GM10248 (cell line): ENCODE results near the gene CDHR1.
"Not testable (repeated sequence)": the region's sequence is repeated elsewhere in the genome, so short reads cannot be mapped to it uniquely, and the experiment has no call there.

Experiments
- CTCF ChIA-PET: fragments of 300-600 bp; sonication (Branson Sonifier 250); formaldehyde crosslinking; extraction: SDS; loops from one replicate; lab custom pipeline; 2021; ENCODE audit warnings: antibody characterized with exemption; lab: Yijun Ruan, JAX
- POLR2A ChIA-PET: fragments of 350-650 bp; sonication (Branson Sonifier 250); formaldehyde crosslinking; extraction: SDS; loops from one replicate; lab custom pipeline; 2020; ENCODE audit warnings: antibody characterized with exemption; lab: Yijun Ruan, JAX
- DNase-seq: peaks from one replicate; pipeline ENCODE4 v3.0.0; 2012; ENCODE audit errors: extremely low spot score
- CTCF ChIP-seq: IDR thresholded peaks from 2 replicates; pipeline ENCODE4 v1.5.1; 2012; ENCODE audit warnings: mild to moderate bottlenecking, low read depth; ENCODE audit errors: extremely low read depth, missing control alignments, control extremely low read depth

CDHR1 gene

GRCh38 chr10:84179059-84179710, 15.2 kb upstream of the CDHR1 start:
- no peak for TF ChIP-seq CTCF
- DNase-seq, result peak; percentile 56
- ChIA-PET POLR2A (no interaction called here), CTCF (interaction anchor here (1.0 kb wide), 1 partner anchor 27 kb away, joined by 4 read pairs; no protein-coding TSS in a partner anchor)

- CTCF ChIA-PET, DNase-seq, POLR2A ChIA-PET: not testable (repeated sequence)
Observed at GRCh38 chr10:84180386-84180785, 14.0 kb upstream of the CDHR1 start.

GRCh38 chr10:84181631-84182030, 12.7 kb upstream of the CDHR1 start:
- DNase-seq, result no peak
- no peak for TF ChIP-seq CTCF
- POLR2A ChIA-PET, result no interaction called here
- CTCF ChIA-PET, result interaction anchor here (0.9 to 1.9 kb wide), 5 partner anchors 17 to 171 kb away, joined by 3 to 7 read pairs (median 3); no protein-coding TSS in a partner anchor

GRCh38 chr10:84184517-84184916, 9.8 kb upstream of the CDHR1 start:
- TF ChIP-seq CTCF, result no peak
- ChIA-PET CTCF (interaction anchor here (0.8 kb wide), 1 partner anchor 26 kb away, joined by 3 read pairs; no protein-coding TSS in a partner anchor), POLR2A (no interaction called here)
- no peak for DNase-seq

GRCh38 chr10:84185526-84186175, 8.7 kb upstream of the CDHR1 start:
- TF ChIP-seq CTCF, result no peak
- ChIA-PET POLR2A (no interaction called here), CTCF (interaction anchor here (1.1 kb wide), 1 partner anchor 9 kb away, joined by 3 read pairs; the partner anchor contains the start of gene CDHR1)
- DNase-seq, result no peak

- DNase-seq, result no peak
- CTCF ChIA-PET, result interaction anchor here (0.6 kb wide), 1 partner anchor 16 kb away, joined by 3 read pairs; no protein-coding TSS in a partner anchor
- POLR2A ChIA-PET, result no interaction called here
- TF ChIP-seq CTCF, result no peak
Observed at GRCh38 chr10:84188815-84189214, 5.5 kb upstream of the CDHR1 start.

DNA sequence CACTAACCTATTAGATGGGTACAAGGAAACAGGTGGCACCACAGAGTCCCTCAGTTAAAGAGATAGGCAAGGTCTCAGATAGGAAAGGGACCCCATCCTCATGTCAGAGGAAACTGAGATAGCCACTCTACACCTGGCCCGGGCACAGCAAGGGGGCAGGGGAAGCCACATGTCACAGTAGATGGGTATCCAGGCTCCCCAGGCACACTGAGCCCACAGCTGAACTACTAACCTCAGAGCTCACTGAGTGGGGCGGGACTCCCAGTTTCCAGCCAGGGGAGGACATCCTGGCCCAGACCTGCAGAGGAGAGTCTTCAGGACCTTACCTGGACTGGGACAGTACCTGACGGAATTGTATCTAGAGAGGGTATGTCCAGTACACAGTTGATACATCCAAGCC, 3.7 kb upstream of the CDHR1 start:
- POLR2A ChIA-PET, result no interaction called here
- CTCF ChIA-PET, result interaction anchor here (0.8 to 5.2 kb wide), 5 partner anchors 7 to 42 kb away, joined by 3 to 25 read pairs (median 3); no protein-coding TSS in a partner anchor
- no peak for DNase-seq
- TF ChIP-seq CTCF, result no peak
